Measurements from ENCODE around the gene REPIN1. TPM values are rescaled to one million over a fixed set of nuclear protein-coding genes. Genes with fewer than 3 reads are reported as not detected.

The REPIN1 gene
- total and polyA plus RNA-seq, 10 donors: 47.9 to 126 (median 111) TPM

DNA sequence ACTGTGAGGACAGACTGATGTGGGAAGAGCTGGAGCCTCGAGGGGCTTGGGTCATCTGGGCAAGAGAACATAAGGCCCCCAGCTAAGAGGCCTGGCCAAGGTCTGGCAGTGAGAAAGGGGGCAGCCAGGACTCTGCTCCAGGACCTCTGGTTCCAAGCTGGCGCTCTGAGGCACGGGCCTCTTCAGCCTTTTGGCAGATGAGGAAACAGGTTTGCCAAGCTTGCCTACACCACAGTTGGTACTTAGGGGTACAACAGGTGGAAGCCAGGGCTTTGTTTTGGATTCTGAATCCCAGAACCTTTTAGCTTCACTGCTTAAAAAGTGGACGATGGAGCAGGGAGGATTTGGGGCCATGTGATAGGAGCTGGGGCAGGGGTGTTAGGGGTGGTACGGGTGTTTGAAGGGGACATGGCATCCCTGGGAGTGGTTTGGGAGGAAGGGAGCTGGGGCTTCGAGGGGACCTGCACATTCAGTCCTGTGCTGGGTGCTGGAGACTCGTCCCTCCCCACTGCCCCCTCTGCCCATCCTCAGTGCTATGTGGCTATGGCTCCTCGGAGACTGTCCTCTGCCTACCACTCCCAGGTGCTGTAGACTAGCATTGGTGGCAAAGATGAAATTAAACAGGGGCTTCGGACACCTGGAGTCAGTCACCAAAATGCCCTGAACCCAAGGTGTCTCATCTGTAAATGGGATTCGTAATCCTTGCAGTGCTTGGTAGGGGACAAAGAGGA, 40.8 kb downstream of the REPIN1 start:
- Histone ChIP-seq H3K36me3 (peaks cover 0 to 48% (median 18%) of the 10 kb centered on the region in 6 donors), H3K27ac (peak overlapping the region in 6 of 8 donors; percentile 20 to 98 (median 96)), H3K9me3 (no peaks in the 10 kb centered on the region), H3K4me3 (no peak overlapping the region), H3K27me3 (replicated peaks in 1 of 7) (no peaks in the 10 kb centered on the region), H3K4me1 (peaks cover 15 to 49% (median 28%) of the 10 kb centered on the region in 6 donors)
- no peak for DNase-seq
- WGBS, 5 donors: 81 to 89% (median 86%) methylated on average over 7 to 10 of the region's 10 CpGs
- intact Hi-C loops (cut with DNase I; ENCODE audit: low total_unique reads): no loop called here
- no peak for TF ChIP-seq POLR2AphosphoS5 (IDR thresholded peaks at IDR 0.05)
- no peak for TF ChIP-seq CTCF (IDR thresholded peaks at IDR 0.05 in 8 of 11, conservative IDR thresholded peaks at IDR 0.05 in 3 of 11)
- no peak for TF ChIP-seq POLR2A (IDR thresholded peaks at IDR 0.05)

GRCh38 chr7:150410131-150410530, 41.5 kb downstream of the REPIN1 start:
- 93 to 96% (median 95%) methylated on average over 6 to 7 of the region's 7 CpGs for WGBS, 5 donors
- no peak for TF ChIP-seq CTCF (IDR thresholded peaks at IDR 0.05 in 8 of 11, conservative IDR thresholded peaks at IDR 0.05 in 3 of 11)
- peak in 1 of 3 donors; percentile 15 for TF ChIP-seq POLR2AphosphoS5 (IDR thresholded peaks at IDR 0.05)
- TF ChIP-seq POLR2A (IDR thresholded peaks at IDR 0.05): no peak
- no peak for DNase-seq
- Histone ChIP-seq H3K4me3 (no peak overlapping the region), H3K27me3 (replicated peaks in 1 of 7) (no peaks in the 10 kb centered on the region), H3K9me3 (no peaks in the 10 kb centered on the region), H3K4me1 (peaks cover 14 to 43% (median 24%) of the 10 kb centered on the region in 6 donors), H3K36me3 (peaks cover 0 to 48% (median 18%) of the 10 kb centered on the region in 6 donors), H3K27ac (peak overlapping the region in 1 of 8 donors; percentile 98)
- intact Hi-C loops (cut with DNase I; ENCODE audit: low total_unique reads): no loop called here

DNA sequence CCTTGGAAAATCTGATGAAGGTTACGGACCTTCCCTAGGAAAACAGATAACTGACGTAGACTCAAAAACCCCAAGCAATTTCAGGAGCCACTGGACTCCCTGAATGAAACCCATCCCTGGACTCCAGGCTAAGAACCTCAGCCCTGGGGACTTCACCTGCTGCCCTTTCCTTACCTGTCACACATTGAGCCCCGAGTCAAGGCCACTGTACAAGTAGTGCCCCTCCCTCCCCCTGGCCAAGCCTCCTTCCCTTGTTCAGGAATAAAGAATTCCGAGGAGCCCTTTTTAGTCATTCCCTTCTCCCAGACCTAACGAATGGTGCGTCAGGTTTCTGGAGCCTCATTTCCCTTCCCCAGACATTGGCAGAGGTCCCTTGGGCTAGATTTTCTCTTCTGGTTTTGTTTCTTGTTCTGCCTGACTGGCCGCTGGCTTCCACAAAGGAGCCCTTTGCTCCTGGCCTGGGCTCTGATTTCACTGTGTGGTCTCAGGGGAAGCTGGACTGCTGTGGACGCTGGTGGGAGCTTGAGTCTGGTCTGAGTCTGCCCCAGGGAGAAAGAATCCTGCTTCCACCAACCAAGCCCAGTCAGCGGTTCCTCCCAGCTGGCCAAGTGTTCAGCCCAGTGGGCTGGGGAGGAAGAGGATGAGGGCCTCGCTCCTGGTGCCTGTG, 42.2 kb downstream of the REPIN1 start:
- Histone ChIP-seq H3K27ac (peak overlapping the region in 1 of 8 donors; percentile 14), H3K36me3 (peaks cover 0 to 48% (median 18%) of the 10 kb centered on the region in 6 donors), H3K4me1 (peaks cover 14 to 38% (median 21%) of the 10 kb centered on the region in 6 donors), H3K27me3 (replicated peaks in 1 of 7) (no peaks in the 10 kb centered on the region), H3K4me3 (no peak overlapping the region), H3K9me3 (no peaks in the 10 kb centered on the region)
- no peak for DNase-seq
- no peak for TF ChIP-seq CTCF (IDR thresholded peaks at IDR 0.05 in 8 of 11, conservative IDR thresholded peaks at IDR 0.05 in 3 of 11)
- TF ChIP-seq POLR2A (IDR thresholded peaks at IDR 0.05): no peak
- no peak for TF ChIP-seq POLR2AphosphoS5 (IDR thresholded peaks at IDR 0.05)
- WGBS, 5 donors: 85 to 95% (median 90%) methylated on average over 9 to 10 of the region's 10 CpGs
- intact Hi-C loops (cut with DNase I; ENCODE audit: low total_unique reads): no loop called here

GRCh38 chr7:150411606-150412005, 43.0 kb downstream of the REPIN1 start:
- no peak for TF ChIP-seq POLR2A (IDR thresholded peaks at IDR 0.05)
- no peak for TF ChIP-seq CTCF (IDR thresholded peaks at IDR 0.05 in 8 of 11, conservative IDR thresholded peaks at IDR 0.05 in 3 of 11)
- no peak for TF ChIP-seq POLR2AphosphoS5 (IDR thresholded peaks at IDR 0.05)
- 88 to 93% (median 93%) methylated on average over 10 to 11 of the region's 11 CpGs for WGBS, 5 donors
- no peak overlapping the region for H3K4me3 ChIP-seq
- peak overlapping the region in 1 of 8 donors; percentile 14 for H3K27ac ChIP-seq
- no peaks in the 10 kb centered on the region for H3K27me3 ChIP-seq (replicated peaks in 1 of 7)
- H3K4me1 ChIP-seq: peaks cover 6 to 30% (median 13%) of the 10 kb centered on the region in 6 donors
- peaks cover 0 to 48% (median 18%) of the 10 kb centered on the region in 6 donors for H3K36me3 ChIP-seq
- DNase-seq: no peak
- no peaks in the 10 kb centered on the region for H3K9me3 ChIP-seq
- intact Hi-C loops (cut with DNase I; ENCODE audit: low total_unique reads): no loop called here

Measured in spleen (tissue), 11 donors.